H9 (cell line): ENCODE data around the gene CREB3L2. TPM values are rescaled to one million over a fixed set of nuclear protein-coding genes. Genes with fewer than 3 reads are reported as not detected.

Source experiments
- DNase-seq: peaks from one replicate; pipeline ENCODE4 v3.0.0-alpha.2; 2017
- H2AFZ ChIP-seq: one replicate; pipeline ENCODE4 v1.6.1; 2013; ENCODE audit warnings: mild to moderate bottlenecking, low read length, control low read depth, moderate library complexity
- H2AK5ac ChIP-seq: 2 replicates; pipeline ENCODE4 v1.6.1; 2013; ENCODE audit warnings: low read length, control low read depth, mixed read lengths; ENCODE audit not compliant: insufficient read length
- H2BK120ac ChIP-seq: one replicate; pipeline ENCODE4 v1.6.1; 2013; ENCODE audit warnings: low read depth, mild to moderate bottlenecking, low read length, control low read depth, inconsistent platforms; ENCODE audit not compliant: poor library complexity, severe bottlenecking
- H2BK12ac ChIP-seq: 2 replicates; pipeline ENCODE4 v1.6.1; 2013; ENCODE audit warnings: low read length, control low read depth, mixed read lengths, low read depth; ENCODE audit not compliant: insufficient read length
- H2BK15ac ChIP-seq: 2 replicates; pipeline ENCODE4 v1.6.1; 2013; ENCODE audit warnings: low read depth, low read length, control low read depth
- H2BK20ac ChIP-seq: one replicate; pipeline ENCODE4 v1.6.1; 2013; ENCODE audit warnings: low read depth, mild to moderate bottlenecking, low read length, control low read depth, inconsistent platforms; ENCODE audit not compliant: poor library complexity, severe bottlenecking
- H2BK5ac ChIP-seq: 2 replicates; pipeline ENCODE4 v1.6.1; 2013; ENCODE audit warnings: low read length, control low read depth, mixed read lengths; ENCODE audit not compliant: insufficient read length
- H3K14ac ChIP-seq: 2 replicates; pipeline ENCODE4 v1.6.1; 2013; ENCODE audit warnings: low read length, control low read depth; ENCODE audit not compliant: insufficient read depth
- H3K18ac ChIP-seq: 2 replicates; pipeline ENCODE4 v1.6.1; 2013; ENCODE audit warnings: low read depth, mild to moderate bottlenecking, mixed read lengths, low read length, control low read depth; ENCODE audit not compliant: insufficient read length
- H3K23ac ChIP-seq: 2 replicates; pipeline ENCODE4 v1.6.1; 2013; ENCODE audit warnings: low read length, control low read depth, mixed read lengths, low read depth; ENCODE audit not compliant: insufficient read length
- H3K23me2 ChIP-seq: 2 replicates; pipeline ENCODE4 v1.6.1; 2013; ENCODE audit warnings: low read depth, mild to moderate bottlenecking, mixed read lengths, low read length, control low read depth; ENCODE audit not compliant: insufficient read length, poor library complexity, severe bottlenecking
- H3K27ac ChIP-seq: 2 replicates; pipeline ENCODE4 v1.5.1; 2013; ENCODE audit warnings: low read length, control low read depth, mixed read lengths, low read depth; ENCODE audit not compliant: insufficient read length
- H3K27me3 ChIP-seq: 2 replicates; pipeline ENCODE4 v1.6.1; 2013; ENCODE audit warnings: low read length, control low read depth, inconsistent platforms; ENCODE audit not compliant: insufficient read depth
- H3K4ac ChIP-seq: 2 replicates; pipeline ENCODE4 v1.6.1; 2013; ENCODE audit warnings: low read depth, mild to moderate bottlenecking, control low read depth, inconsistent platforms, low read length, moderate library complexity
- H3K4me1 ChIP-seq: 2 replicates; pipeline ENCODE4 v1.6.1; 2013; ENCODE audit warnings: low read length, control low read depth, inconsistent platforms; ENCODE audit not compliant: insufficient read depth
- H3K4me2 ChIP-seq: 2 replicates; pipeline ENCODE4 v1.6.1; 2013; ENCODE audit warnings: low read length, control low read depth, mixed read lengths; ENCODE audit not compliant: insufficient read length, insufficient read depth
- H3K56ac ChIP-seq: 2 replicates; pipeline ENCODE4 v1.6.1; 2013; ENCODE audit warnings: low read depth, mild to moderate bottlenecking, mixed read lengths, low read length, control low read depth; ENCODE audit not compliant: insufficient read length
- H3K79me1 ChIP-seq: 2 replicates; pipeline ENCODE4 v1.6.1; 2013; ENCODE audit warnings: low read depth, mild to moderate bottlenecking, moderate library complexity, low read length, control low read depth, inconsistent platforms; ENCODE audit not compliant: insufficient read depth, poor library complexity, severe bottlenecking
- H3K79me2 ChIP-seq: 2 replicates; pipeline ENCODE4 v1.6.1; 2013; ENCODE audit warnings: low read length, control low read depth, inconsistent platforms; ENCODE audit not compliant: insufficient read depth
- H3K9ac ChIP-seq: 2 replicates; pipeline ENCODE4 v1.6.1; 2013; ENCODE audit warnings: low read length, control low read depth, mixed read lengths; ENCODE audit not compliant: insufficient read length; ENCODE audit errors: extremely low read depth
- H3K9me3 ChIP-seq: one replicate; pipeline ENCODE4 v1.6.1; 2013; ENCODE audit warnings: low read depth, low read length, inconsistent platforms; ENCODE audit not compliant: control insufficient read depth
- H3T11ph ChIP-seq: one replicate; pipeline ENCODE4 v1.6.1; 2013; ENCODE audit warnings: mild to moderate bottlenecking, low read length, control low read depth, inconsistent platforms
- H4K20me1 ChIP-seq: one replicate; pipeline ENCODE4 v1.6.1; 2013; ENCODE audit not compliant: control insufficient read depth, insufficient read length, insufficient read depth
- H4K5ac ChIP-seq: 2 replicates; pipeline ENCODE4 v1.6.1; 2013; ENCODE audit warnings: low read depth, mild to moderate bottlenecking, mixed read lengths, low read length, control low read depth; ENCODE audit not compliant: insufficient read length
- H4K8ac ChIP-seq: replicated peaks from 2 replicates; pipeline ENCODE4 v1.6.1; 2013; ENCODE audit warnings: low read length, control low read depth, mixed read lengths, low read depth; ENCODE audit not compliant: insufficient read length
- H4K91ac ChIP-seq: 2 replicates; pipeline ENCODE4 v1.6.1; 2013; ENCODE audit warnings: low read depth, mild to moderate bottlenecking, moderate library complexity, mixed read lengths, low read length, control low read depth; ENCODE audit not compliant: insufficient read length
- H3K27ac Mint-ChIP-seq, 3 experiments: 2 replicates in 2 of 3; 3 replicates in 1 of 3; pipeline ENCODE4 v1.8.0; 2020 to 2021; ENCODE audit warnings: mixed read lengths in 3 of 3, mild to moderate bottlenecking in 1 of 3, moderate library complexity in 1 of 3
- H3K27me3 Mint-ChIP-seq: 2 replicates; pipeline ENCODE4 v1.8.0; 2021; ENCODE audit warnings: low read depth, mild to moderate bottlenecking, moderate library complexity, mixed read lengths
- H3K36me3 Mint-ChIP-seq, 3 experiments: 2 replicates in 2 of 3; 3 replicates in 1 of 3; pipeline ENCODE4 v1.8.0; 2020 to 2021; ENCODE audit warnings: low read depth in 3 of 3, mixed read lengths in 3 of 3; ENCODE audit not compliant: insufficient read depth in 1 of 3
- H3K4me1 Mint-ChIP-seq, 2 experiments: 2 replicates each; pipeline ENCODE4 v1.8.0; 2020; ENCODE audit warnings: mixed read lengths in 2 of 2
- H3K4me3 Mint-ChIP-seq, 2 experiments: 2 replicates in 1 of 2; 3 replicates in 1 of 2; pipeline ENCODE4 v1.8.0; 2020 to 2021; ENCODE audit warnings: mild to moderate bottlenecking in 2 of 2, mixed read lengths in 2 of 2, moderate library complexity in 1 of 2
- H3K9me3 Mint-ChIP-seq, 2 experiments: 2 replicates in 1 of 2; 3 replicates in 1 of 2; pipeline ENCODE4 v1.8.0; 2020; ENCODE audit warnings: mild to moderate bottlenecking in 2 of 2, mixed read lengths in 2 of 2, moderate library complexity in 1 of 2
- CTCF ChIP-seq: fragments of 200-600 bp; sonication (generic); conservative IDR thresholded peaks from 3 replicates; pipeline ENCODE4 v1.8.0; 2021; ENCODE audit warnings: antibody characterized with exemption, mild to moderate bottlenecking
- WGBS: extraction: QIAGEN DNeasy Blood & Tissue Kit; methylation state at CpG from one replicate; pipeline ENCODE4 v1.1.7; 2013; ENCODE audit warnings: missing lambda C conversion rate, low lambda C conversion rate, mixed read lengths; ENCODE audit not compliant: insufficient read length; ENCODE audit errors: extremely low coverage; 5-methylcytosine and 5-hydroxymethylcytosine counted together
- total RNA-seq: library from RNA; stranded (reverse); gene quantifications from 2 replicates; pipeline ENCODE4 v1.2.1, GENCODE V29; 2021

Gene CREB3L2
- total RNA-seq, 1 experiment from 2014 or later = 60.7 TPM

GRCh38 chr7:138006106-138006505, 4.2 kb upstream of the CREB3L2 start:
- Histone ChIP-seq H3K4me1 (no peaks in the 10 kb centered on the region), H3K4me2 (no peak overlapping the region), H3K27me3 (no peaks in the 10 kb centered on the region), H2BK120ac (no peak overlapping the region), H3K9ac (no peak overlapping the region), H3K9me3 (no peaks in the 10 kb centered on the region), H3K27ac (no peak overlapping the region), H2BK15ac (no peak overlapping the region), H3K79me1 (no peaks in the 10 kb centered on the region), H2BK5ac (no peak overlapping the region), H3T11ph (no peak overlapping the region), H3K56ac (no peak overlapping the region), H4K5ac (no peak overlapping the region), H3K23ac (no peak overlapping the region), H2AK5ac (no peak overlapping the region), H4K91ac (no peak overlapping the region), H3K4ac (no peak overlapping the region), H2BK20ac (no peak overlapping the region), H3K14ac (no peak overlapping the region), H3K18ac (no peak overlapping the region), H4K8ac (no peak overlapping the region), H4K20me1 (no peaks in the 10 kb centered on the region), H2AFZ (no peak overlapping the region), H3K79me2 (peaks cover 1% of the 10 kb centered on the region; the same call in 1 of the 2 replicates), H2BK12ac (no peak overlapping the region), H3K23me2 (peaks cover 5% of the 10 kb centered on the region)
- no peak overlapping the region for H3K4me3 Mint-ChIP-seq
- H3K27ac Mint-ChIP-seq = no peak overlapping the region
- H3K36me3 Mint-ChIP-seq = no peaks in the 10 kb centered on the region
- DNase-seq = no peak
- no peaks in the 10 kb centered on the region for H3K27me3 Mint-ChIP-seq
- TF ChIP-seq CTCF = no peak
- peaks cover 11 to 17% of the 10 kb centered on the region in 2 experiments for H3K4me1 Mint-ChIP-seq
- WGBS = no CpG with 5 or more reads among the region's 2 CpGs
- no peaks in the 10 kb centered on the region; a peak in 2 of 5 replicates for H3K9me3 Mint-ChIP-seq
